HG03064 (cell line): ENCODE results near the gene AANAT.
A peak's percentile ranks its signal among the peaks of the same experiment; 100 is the strongest.

Source experiments
- ATAC-seq: cut with Tn5 transposase; IDR thresholded peaks from one replicate; pipeline ENCODE4 v1.9.1; 2021; ENCODE audit warnings: low read depth; ENCODE audit not compliant: unreplicated experiment

The AANAT gene

DNA sequence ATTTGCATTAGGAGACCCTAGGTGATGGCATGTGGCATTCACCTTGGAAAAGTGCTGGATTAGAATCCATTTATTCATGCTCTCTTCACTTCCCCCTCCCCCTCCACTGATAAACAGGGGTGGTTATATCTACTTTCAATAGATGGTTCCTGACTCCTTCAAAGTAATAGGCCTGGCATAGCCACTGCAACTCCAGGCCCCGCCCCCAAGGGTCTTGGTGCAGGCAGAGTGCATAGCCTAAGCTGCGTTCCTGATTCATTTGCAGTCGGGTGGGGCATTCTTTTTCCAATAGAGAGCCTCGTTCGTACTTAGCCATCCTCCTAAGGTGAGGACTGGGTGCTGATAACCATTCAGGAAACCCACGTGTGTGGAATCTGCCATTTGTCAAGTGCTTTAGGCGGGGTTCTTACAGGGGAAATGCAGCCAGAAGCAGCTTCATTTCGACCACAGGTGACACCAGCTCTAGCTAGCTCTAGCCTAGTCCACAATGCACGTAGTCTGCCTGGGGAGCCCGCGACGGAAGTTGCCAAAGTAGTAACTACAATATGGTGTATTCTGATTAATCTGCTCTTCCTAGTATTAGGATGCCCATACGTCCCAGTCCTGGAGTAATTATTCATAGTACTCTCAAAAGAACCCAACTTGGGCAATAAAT is 25.6 kb upstream of the AANAT start:
- no peak for ATAC-seq

DNA sequence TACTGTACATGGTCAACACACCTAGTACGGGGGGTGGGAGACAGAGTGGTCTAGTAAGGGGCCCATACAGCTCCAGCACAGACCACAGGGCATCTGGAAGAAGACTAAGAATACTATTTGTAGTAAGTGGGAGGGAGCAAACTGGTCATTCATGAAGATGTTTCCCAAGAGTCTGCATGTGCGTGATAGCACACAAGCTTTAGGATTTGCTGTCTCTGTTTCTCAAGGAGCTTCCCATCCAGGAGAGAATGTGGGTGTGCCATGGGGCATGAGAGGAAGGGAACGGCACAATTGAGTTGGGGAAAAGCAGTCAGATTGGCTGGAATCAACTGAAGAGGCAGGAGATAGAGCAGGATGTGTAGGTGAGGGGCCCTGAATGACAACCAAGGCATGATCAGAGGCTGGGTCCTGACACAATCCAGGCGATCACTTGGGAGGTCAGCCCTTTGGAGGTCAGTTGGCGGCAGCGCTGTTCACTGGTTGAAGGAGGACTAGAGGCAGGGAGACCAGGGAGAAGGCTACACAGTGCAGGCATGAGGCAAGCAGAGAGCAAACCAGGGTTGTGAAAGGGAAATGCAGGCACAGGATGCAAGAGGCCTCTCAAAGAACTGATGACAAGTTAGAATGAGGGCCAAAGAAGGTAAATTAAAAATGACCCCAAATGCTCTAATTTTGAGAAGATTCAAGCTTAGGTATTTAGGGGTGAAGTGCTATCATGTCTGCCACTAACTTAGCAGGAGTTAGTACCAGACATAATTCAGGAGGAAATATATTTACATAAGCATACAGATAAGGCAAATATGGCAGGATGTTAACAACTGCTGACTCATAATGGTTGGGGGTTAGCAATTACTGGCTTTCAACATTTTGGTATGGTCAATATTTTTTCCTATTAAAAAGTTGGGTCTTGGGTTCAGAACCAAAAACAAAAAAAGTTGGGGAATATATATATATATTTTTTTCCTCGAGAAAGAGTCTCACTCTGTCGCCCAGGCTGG is 24.8 kb upstream of the AANAT start:
- no peak for ATAC-seq

DNA sequence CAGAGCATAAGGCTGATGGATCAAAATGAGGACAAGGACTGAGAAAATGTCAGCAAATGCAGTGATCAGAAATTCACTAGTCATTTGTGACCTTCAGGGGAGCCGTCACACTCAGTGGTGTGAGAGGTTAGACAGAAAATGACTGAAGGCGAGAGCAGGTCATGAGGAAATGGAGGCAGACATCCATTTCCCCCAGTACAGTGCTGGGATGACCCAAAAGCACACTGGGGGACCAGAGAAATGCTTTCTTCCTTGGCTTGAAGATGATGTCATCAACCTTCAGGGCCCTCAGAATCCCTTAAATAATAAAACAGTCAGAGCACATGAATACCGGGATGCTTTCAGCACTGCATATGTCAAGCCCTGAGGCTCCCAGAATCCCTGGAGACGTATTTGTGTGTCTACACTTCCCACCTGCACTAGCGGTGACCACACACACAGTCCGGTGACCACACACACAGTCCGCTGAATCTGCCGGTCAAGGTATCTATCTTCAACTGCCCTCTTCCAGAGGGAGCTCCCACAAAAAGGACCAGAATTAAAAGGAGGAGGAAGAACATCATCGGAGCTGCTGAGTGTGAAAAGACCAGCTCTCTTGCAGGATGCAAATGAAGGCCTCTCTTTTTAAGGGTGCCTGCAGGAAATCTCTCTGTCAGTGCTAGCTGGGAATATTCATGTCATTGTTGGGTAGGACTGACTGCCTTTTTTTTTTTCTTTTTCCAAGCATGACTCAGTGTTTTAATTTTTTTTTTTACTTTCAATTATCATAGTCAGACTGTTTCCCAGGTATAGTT is 22.7 kb upstream of the AANAT start:
- ATAC-seq = no peak

DNA sequence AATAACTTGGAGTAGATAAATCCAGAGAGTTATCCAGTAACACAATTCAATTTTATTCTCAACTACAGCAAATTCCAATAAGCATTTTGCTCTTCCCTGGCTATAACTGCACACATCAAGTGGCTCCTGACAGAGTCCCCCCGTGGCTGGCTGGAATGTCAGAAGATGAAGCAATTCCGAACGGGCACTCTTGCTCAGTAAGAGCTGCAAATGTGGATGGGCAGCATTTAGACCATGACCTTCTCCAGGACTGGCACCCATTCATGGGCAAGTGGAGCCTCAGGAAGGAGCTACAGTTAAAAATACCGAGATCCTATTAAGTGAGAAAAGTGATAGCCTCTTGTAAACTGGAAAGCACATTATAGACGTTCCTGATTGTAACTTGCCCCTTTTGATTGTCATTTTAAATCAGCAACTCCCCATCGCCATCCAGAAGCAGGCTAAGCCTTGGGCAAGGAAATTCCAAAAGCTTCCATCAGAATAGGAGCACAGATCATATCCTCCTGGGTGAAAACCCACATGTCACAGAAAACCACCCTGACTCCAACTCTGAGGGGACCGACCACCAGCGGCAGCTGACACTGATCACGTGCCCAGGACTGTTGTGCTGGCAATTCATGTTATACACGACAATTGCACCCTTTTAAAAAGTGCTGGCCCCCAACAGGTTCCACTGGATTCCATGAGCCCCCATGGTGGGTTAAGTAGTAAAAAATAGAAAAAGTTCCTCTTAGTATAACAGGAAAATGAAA is 21.5 kb upstream of the AANAT start:
- ATAC-seq = no peak

DNA sequence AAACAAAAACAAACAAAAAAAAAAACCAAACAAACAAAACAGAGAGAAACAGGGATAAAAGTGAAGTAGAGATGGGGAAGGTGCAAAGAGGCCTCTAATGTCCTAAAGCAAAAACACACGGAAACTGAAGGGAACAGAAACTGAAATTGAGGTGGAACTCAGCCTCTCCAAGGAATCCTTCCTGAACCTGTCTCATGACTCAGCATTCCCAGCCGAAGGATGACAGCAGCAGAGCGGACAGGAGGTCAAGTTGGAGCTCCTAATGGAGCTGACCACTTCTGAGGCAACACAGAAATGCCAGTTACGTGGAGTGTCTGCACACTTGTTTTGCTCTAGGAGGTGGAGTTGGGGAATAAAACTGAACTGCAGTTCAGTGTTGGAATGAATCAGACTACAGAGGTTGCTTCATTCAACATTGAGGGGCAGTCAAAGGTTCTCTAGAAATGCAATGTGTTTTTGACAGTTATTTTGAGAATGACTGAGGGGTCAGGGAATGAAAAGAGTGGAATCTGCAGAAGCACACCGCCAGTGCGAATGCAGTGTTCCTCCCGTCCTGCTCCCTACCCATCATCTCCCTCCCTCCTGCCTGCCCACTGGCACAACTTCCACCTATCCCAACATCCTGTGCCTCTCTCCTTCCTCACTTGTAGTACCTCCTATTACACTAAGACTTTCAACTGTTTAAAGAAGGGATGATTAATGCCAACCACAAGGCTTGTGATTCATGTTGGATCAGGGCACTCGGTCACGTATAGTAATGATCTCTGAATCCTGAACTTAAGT is 20.8 kb upstream of the AANAT start:
- no peak for ATAC-seq

DNA sequence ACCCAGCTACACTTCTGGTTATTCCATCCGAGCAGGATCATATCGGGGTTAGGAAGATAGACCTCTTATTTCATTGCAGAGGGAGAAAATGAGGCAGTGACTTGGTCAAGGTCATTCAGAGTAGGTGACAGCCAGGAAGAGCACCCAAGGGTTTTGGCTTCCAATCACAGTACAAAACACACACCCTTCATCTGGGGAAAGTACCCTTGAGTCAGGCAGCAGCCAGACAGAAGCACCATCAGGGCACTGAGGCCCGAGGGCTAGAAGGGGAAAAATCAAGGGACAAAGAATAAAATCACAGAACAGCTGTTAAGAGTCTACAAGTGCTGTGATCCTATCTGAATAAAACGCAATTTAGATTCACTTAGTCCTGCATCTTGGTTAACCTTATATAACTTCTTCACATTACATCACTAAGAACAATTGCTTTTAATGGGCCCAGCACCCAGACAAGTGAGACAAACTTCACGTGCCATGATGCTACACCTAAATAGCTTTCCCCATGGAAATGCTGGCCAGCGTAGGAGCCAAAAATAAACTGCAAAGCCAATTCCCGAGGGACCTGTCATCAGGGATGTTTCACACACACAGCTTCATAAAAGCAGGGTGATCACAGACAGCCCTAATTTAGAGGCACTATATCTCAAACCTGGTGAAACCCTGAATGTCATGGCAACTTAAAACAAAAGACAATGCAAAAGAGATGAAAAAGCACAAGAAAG is 19.3 kb upstream of the AANAT start:
- ATAC-seq = no peak

DNA sequence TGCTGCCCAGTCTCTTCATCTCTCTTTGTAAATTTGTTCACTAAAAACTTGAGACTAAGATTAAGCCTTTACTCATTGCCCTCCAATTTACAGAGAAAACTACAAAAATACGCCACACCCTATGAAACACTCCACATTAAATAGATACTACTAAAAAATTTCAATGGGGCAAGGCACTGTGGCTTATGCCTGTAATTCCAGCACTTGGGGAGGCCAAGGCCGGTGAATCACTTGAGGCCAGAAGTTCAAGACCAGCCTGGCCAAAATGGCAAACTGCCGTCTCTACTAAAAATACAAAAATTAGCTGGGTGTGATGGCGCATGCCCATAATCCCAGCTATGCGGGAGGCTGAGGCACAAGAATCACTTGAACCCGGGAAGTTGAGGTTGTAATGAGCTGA is 18.3 kb upstream of the AANAT start:
- ATAC-seq = no peak

DNA sequence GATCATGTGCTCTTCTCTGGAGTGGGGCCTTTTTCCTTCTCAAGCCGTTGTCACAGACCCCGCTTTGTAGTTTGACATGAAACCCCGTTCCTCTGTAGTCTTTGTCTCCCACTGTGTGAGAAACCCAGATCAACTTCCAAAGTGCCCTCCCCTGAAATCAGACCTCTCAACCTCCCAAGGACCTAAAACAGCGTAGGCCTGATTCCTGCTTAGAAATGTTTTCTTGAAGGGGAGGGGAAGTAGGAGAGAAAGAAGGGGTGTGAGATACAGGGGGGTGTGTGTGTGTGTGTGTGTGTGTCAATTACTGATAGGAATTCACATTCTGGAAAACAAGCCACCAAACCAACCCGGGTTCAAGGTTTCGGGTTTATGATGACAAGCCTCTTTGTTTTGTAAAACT is 15.9 kb upstream of the AANAT start:
- no peak for ATAC-seq

DNA sequence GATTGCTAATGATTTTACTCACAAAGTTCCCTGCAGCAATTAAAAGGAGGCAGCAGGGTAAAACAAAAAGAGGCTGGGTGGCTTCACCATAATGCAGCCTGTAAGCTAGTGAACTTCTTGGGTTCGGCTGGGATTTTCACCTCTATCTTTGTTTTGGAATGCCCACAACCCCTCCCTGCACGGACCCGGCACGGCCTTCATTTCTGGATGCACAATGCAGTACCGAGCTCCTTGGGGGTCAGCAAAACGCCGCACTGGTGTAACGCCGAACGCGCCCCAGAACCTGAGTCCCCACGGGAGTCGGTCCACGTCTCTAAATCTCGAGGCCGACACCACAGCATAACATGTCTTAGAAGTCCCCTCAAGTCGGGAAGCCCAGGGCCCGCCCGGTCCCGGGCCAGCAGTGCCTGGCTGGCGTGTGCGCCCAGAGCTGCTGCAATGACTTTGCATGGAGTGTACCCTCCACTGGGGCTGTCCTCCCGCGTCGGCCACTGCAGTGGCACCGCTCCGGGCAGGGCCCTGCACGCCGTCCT is 15.2 kb upstream of the AANAT start:
- peak; percentile 10 for ATAC-seq

DNA sequence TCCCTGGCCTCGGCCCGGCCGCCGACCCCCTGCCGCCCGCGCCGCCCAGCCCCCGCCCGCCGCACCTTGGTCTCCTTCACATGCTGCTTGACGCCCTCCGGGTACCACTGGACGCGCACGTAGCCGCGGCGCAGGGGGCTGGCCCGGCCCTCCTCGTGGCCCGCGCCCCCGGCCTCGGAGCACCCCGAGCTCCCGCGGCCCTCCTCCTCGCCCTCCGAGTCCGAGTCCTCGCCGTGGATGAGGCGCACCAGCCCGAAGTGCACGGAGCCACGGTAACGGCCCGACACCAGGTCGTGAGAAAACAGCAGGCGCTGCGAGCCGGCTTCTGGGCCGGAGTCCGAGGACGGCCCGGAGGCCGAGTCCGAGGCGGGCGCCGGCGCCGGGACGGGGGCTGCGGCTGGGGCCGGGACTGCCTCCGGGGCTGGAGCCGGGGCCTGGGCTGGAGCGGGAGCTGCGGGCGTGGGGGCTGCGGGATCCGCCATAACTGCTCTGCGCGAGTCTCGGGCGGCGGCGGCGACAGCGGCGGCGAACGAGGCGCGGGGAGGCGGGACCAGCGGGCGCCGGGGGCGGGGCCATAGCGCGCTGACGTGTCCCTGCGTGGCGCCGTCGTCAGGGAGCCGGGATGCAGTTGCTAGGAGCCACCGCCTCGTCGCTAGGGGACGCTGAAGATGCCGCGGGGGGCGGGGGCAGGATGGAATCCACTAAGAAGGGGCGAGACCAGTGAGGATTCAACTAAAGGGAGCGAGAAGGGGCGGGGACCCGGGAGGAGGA is 14.6 kb upstream of the AANAT start, which contains the start of gene UBE2O:
UBE2O (minus strand) TSS at position 493 of the 771 bp plus-strand sequence; CDS start at position 482, 11 bp downstream.
- ATAC-seq = peak; percentile 71

DNA sequence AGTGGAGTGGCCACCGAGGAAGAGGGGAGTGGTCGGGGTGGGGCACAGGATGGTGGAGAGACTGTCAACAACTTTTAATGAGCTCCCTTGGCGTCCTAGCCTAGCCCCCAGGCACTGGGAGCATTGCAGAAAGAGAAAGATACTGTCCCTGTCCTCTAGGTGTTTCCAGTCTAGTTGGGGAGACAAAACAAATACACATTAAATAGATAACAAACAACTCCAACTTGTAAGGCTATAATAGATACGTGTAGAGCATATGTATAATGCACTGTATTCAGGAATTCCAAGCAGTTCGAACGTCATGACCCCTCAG is 14.0 kb upstream of the AANAT start:
- no peak for ATAC-seq

DNA sequence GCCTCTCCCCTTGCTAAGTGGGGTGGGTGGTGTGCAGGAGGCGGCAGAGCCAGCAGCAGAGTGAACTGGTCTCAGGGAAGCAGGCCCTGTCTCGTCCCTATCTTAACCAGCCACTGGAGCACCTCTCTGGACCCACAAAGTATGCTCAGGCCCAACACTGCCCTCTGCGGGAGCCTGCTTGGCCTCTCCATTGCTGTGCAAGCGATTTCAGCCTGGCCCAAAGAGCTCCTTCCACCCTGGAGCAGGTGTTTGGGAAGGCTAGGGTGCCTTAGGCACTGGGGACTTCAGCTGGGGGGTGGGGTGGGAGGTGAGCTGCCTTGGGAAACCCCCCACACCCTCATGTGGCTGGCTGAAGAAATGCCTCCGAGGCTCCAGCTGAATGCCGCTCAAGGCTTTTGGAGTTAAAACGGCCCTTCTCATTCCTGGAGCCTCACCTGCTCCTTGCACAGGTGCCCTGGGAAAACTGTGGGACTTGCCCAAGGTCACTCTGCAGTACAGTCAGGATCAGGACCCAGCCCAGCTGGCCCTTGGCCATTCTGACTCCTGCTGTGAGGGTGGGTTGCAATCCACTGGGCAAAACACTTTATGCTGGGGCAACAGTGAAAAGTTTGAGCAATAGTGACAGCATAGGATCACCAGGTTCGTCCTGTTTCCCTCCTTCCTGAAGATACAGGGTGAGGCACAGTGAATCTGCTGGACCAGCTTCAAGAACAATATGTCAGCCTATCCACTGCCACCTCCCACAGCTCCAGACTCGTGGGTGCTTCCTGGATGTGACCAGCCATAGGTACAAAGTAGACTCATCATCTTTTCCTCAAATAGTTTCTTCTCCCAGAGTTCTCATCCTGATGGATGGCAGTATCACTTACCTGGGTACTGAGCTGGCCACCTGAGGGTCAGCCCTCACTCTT is 8.6 kb upstream of the AANAT start:
- ATAC-seq = no peak

DNA sequence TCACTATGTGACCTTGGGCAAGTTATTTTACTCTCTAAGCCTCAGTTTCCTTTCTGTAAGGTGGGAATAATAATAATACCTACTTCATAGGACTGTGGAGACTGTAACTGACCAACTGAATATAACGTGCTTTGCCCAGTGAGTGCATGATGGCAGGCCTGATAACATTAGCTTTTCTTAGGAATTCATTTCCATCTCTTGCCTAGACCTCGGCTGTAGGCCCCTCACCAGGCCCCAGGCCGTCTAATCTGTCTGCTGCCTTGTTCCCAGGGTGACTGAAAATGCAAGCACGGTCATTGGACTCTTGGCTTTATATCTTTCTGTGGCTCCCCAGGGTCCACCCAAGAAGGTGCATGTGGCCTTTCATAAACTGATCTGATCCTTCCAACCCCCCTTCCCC is 7.7 kb upstream of the AANAT start:
- no peak for ATAC-seq

DNA sequence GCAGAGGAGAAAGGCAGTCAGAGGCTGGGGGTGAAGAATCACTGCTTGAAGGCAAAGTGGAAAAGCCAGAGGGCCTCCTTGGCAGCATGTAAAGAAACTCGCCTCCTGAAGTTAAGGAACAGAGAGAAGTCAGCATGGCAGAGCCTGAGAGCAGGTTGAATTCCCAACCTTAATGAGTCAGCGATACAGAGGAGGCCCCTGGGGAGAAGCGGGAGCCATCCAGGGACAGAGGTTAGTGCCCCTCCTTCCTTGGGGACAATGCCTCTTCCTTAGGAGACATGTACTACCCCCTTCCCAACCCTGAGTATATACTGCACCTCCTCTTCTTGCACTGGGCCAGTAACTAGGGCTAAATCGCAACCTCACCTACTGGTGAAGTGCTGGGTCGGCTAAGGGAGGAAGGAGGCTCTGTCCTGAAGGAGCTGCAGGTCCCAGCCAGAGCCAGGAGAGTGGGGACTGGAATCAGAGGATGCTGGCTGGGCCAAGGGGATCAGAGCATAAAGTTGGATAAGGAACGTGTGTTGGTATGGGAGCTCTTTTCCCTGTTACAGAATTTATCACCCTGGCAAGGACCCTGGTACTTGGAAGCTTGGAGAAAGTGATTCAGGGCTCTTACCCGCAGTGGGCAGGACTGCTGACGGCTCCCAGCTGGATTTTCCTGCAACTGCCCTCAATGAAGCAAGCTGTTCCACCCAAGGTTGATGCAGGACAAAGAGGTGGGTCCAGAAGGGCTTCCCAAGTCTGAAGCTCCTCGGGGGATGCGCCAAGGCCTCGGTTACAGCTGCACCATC is 5.4 kb upstream of the AANAT start:
- ATAC-seq = no peak

DNA sequence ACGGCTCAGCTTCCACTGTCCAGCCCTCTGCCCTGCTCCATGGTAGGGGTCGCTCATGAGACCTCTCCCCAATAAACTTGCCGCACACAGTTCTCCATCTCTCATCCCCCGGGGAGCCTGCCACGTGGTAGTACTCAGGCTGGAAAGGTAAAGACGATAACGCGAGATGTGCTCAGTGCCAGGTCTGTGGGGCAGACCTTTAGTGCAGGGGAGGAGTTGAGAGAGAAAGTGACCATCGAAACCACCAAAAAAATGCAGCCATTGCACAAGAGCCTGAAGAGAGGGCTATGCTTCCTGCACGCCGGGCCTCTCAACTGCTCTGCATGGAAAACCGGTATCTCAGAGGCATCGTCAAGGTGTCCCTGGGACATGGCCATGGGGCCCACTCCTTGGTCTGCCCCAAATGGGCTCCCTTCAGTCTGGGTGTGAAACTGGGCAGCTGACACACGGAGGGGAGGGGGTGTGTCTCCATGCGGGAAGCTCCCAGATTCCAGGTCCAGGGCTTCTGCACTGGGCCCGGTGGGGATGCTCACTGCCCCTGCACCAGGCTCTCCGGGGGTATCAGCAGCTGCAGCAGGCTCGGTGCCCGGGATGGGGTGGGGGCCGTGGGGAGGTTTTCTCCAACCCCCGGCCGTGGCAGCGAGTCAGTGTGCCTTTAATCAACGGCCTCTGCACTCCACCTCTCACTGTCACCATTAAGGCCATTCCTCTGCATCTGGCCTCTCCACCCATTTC is 4.7 kb upstream of the AANAT start:
- ATAC-seq = no peak

DNA sequence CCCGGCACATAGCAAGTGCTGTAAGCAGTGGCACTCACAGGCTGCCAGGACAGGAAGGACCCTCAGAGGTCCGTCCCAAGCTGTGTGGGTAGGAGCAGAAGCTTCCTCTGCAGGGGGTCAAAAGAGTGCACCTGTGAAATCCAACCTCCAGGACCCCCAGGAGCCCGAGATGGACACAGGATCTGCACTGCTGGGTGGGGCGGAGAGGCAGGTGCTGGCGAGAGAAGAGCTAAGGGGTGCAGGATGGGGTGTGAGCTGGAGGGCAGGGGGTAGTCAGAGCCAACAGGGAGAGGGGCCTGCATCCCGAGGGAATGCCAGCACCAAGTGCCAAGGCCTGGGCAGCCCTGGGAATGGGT is 650 bp upstream of the AANAT start:
- ATAC-seq = no peak
